Adrenal gland (tissue), 12 donors: ENCODE measurements around the gene GPR27. TPM values are rescaled to one million over a fixed set of nuclear protein-coding genes. Genes with fewer than 3 reads are reported as not detected.

Source experiments
- DNase-seq, 7 donors: peaks; one replicate each; pipeline ENCODE4 v3.0.0-alpha.2; 2019 to 2020
- H3K27ac ChIP-seq, 5 donors: fragments of 200-600 bp; sonication (generic) in 4 of 5; 1 replicate in 3 of 5; 2 replicates in 2 of 5; pipeline versions ENCODE4 v1.5.1 to v1.8.0; 2016 to 2020; ENCODE audit warnings: mild to moderate bottlenecking in 1 of 5
- H3K27me3 ChIP-seq: fragments of 200-600 bp; 2 replicates; pipeline ENCODE4 v1.8.0; 2021
- H3K36me3 ChIP-seq, 2 donors: fragments of 200-600 bp; replicated peaks in 1 of 2; 1 replicate in 1 of 2; 2 replicates in 1 of 2; pipeline versions ENCODE4 v1.5.1 to v1.8.0; 2018 to 2022
- H3K4me1 ChIP-seq, 2 donors: fragments of 200-600 bp; replicated peaks in 1 of 2; 1 replicate in 1 of 2; 2 replicates in 1 of 2; pipeline versions ENCODE4 v1.5.1 to v1.8.0; 2018 to 2021
- H3K4me3 ChIP-seq, 4 donors: fragments of 200-600 bp; sonication (generic) in 3 of 4; one replicate each; pipeline ENCODE4 v1.5.1; 2016 to 2018
- H3K9me3 ChIP-seq, 3 donors: fragments of 200-600 bp; sonication (generic) in 1 of 3; replicated peaks in 1 of 3; 1 replicate in 2 of 3; 2 replicates in 1 of 3; pipeline versions ENCODE4 v1.5.1 to v1.8.0; 2016 to 2021
- CTCF ChIP-seq, 6 experiments: fragments of 450-650 bp in 4 of 6; fragments of 200-600 bp in 2 of 6; sonication (generic) in 1 of 6; IDR thresholded peaks; 1 replicate in 5 of 6; 2 replicates in 1 of 6; pipeline versions ENCODE4 v1.5.1 to v1.8.0; 2016 to 2021; ENCODE audit warnings: antibody characterized with exemption in 6 of 6, mild to moderate bottlenecking in 2 of 6, moderate library complexity in 1 of 6
- POLR2A ChIP-seq, 2 donors: fragments of 450-650 bp; IDR thresholded peaks; one replicate each; pipeline ENCODE4 v1.6.1; 2017; ENCODE audit warnings: antibody characterized with exemption in 2 of 2, mild to moderate bottlenecking in 2 of 2, moderate library complexity in 1 of 2
- WGBS, 4 donors: extraction: QIAGEN DNeasy Blood & Tissue Kit in 2 of 4; methylation state at CpG; one replicate each; pipeline versions ENCODE4 v1.1.5 to v1.1.7; 2013 to 2017; 5-methylcytosine and 5-hydroxymethylcytosine counted together
- intact Hi-C, 2 donors: fragments of 100-400 bp; cut with DNase I; formaldehyde crosslinking; loops; one replicate each; pipeline versions ENCODE4 v1.14.1 to v1.15.0; 2022 to 2023
- polyA plus RNA-seq, 3 donors: library from polyadenylated mRNA; stranded (reverse); fragments of 200-250 nt in 2 of 3; fragments of 350-450 nt in 1 of 3; fragmentation: Illumina TruSeq in 1 of 3; extraction: RNeasy Lipid Tissue Mini Kit (QIAGEN cat#74804) in 1 of 3; gene quantifications; one replicate each; pipeline ENCODE4 v1.2.3, GENCODE V29; 2013 to 2014
- total RNA-seq, 9 donors: library from RNA; depleted of rRNA in 4 of 9; stranded (reverse); fragments of >200 nt in 4 of 9; fragments of 120-200 nt in 1 of 9; fragmentation: NEBNext Ultra II Directional in 1 of 9; extraction: Animal tissue kit (Norgen Biotek cat#: 25700) in 1 of 9; gene quantifications; one replicate each; pipeline versions ENCODE4 v1.1.0 to v1.2.4, GENCODE V29; 2013 to 2023
- donor health status: healthy with polysubstance abuse.
- donor health status: Bipolar disorder and iron deficiency.
- donor health status: DM: yes; HTN: yes; CAD: no.
- donor health status: DM: no; HTN: no; CAD: no.
- donor health status: DM: no; HTN: no; CAD: no.
- donor health status: DM: yes; HTN: yes; CAD: no.

Gene GPR27
- total and polyA plus RNA-seq, 12 donors = 0.48 to 3.9 (median 1.6) TPM; not detected in 1

DNA sequence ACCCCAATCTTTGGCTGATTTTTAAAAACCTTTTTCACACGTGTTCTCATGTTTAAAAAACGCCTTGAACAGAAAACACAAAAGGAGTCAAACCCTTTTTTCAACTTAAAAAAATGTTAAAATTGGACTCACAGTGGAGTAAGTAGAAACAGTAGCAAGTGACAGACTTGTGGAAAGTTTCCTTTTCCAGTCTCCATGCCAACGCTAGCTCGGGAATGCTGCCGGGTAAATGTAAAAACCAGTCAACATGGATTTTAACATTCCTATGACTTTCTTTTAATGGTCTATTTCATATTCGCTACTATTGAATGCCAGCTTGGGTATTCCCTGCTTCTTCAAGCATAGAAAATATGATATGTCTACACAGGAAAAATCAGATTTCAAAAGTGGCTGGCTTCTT is 32.9 kb downstream of the GPR27 start:
- Histone ChIP-seq H3K4me1 (peaks cover 3 to 11% of the 10 kb centered on the region in 2 donors), H3K4me3 (no peak overlapping the region), H3K27me3 (peaks cover 35% of the 10 kb centered on the region), H3K9me3 (no peaks in the 10 kb centered on the region), H3K27ac (no peak overlapping the region), H3K36me3 (no peaks in the 10 kb centered on the region)
- DNase-seq = no peak
- intact Hi-C loops = no loop called here
- WGBS, 4 donors = 67 to 77% (median 74%) methylated on average over 6 of the region's 6 CpGs
- TF ChIP-seq CTCF (IDR thresholded peaks at IDR 0.05) (no peak), POLR2A (IDR thresholded peaks at IDR 0.05) (no peak)

GRCh38 chr3:71787851-71788405 is 34.3 kb downstream of the GPR27 start:
- DNase-seq = no peak

DNA sequence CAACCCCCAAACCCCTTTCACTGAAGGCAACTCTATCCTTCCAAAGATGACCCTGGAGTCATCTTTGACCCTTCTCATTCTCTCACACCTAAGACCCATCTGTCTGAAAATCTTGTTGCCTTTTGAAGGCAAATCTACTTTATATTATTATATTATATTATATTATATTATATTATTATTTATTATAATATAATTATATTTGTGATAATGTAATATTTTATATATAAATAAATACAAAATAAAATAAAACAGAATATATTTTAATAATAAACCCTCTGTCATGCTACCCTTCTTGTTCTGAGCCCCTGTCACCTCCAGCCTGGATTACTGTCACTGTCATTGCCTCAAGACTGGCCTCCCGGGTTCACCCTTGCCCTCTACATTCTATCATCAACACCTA is 36.3 kb downstream of the GPR27 start:
- no peak for DNase-seq
- Histone ChIP-seq H3K9me3 (no peaks in the 10 kb centered on the region), H3K27ac (no peak overlapping the region), H3K4me1 (peaks cover 3% of the 10 kb centered on the region in 2 donors), H3K36me3 (no peaks in the 10 kb centered on the region), H3K27me3 (peaks cover 1% of the 10 kb centered on the region), H3K4me3 (no peak overlapping the region)
- no peak for TF ChIP-seq POLR2A (IDR thresholded peaks at IDR 0.05)
- no peak for TF ChIP-seq CTCF (IDR thresholded peaks at IDR 0.05)
- intact Hi-C loops = no loop called here
- 86 to 94% (median 89%) methylated on average over 1 of the region's 1 CpG for WGBS, 4 donors

More at GRCh38 chr3:71787851-71788405, 34.3 kb downstream of the GPR27 start:
- no peaks in the 10 kb centered on the region for H3K36me3 ChIP-seq
- no peak for TF ChIP-seq POLR2A (IDR thresholded peaks at IDR 0.05)
- TF ChIP-seq CTCF (IDR thresholded peaks at IDR 0.05) = no peak
- 90 to 95% (median 92%) methylated on average over 7 of the region's 7 CpGs for WGBS, 4 donors
- H3K9me3 ChIP-seq = no peaks in the 10 kb centered on the region
- H3K27ac ChIP-seq = no peak overlapping the region
- peaks cover 3 to 11% of the 10 kb centered on the region in 2 donors for H3K4me1 ChIP-seq
- peaks cover 21% of the 10 kb centered on the region for H3K27me3 ChIP-seq
- H3K4me3 ChIP-seq = no peak overlapping the region
- intact Hi-C loops = no loop called here

GRCh38 chr3:71791634-71792033 is 38.0 kb downstream of the GPR27 start:
- Histone ChIP-seq H3K27me3 (no peaks in the 10 kb centered on the region), H3K4me1 (no peaks in the 10 kb centered on the region), H3K9me3 (no peaks in the 10 kb centered on the region), H3K4me3 (no peak overlapping the region), H3K27ac (no peak overlapping the region), H3K36me3 (no peaks in the 10 kb centered on the region)
- DNase-seq = no peak
- intact Hi-C loops = no loop called here
- no peak for TF ChIP-seq CTCF (IDR thresholded peaks at IDR 0.05)
- 63 to 78% (median 75%) methylated on average over 1 of the region's 1 CpG for WGBS, 4 donors
